Ovary (tissue), 3 donors: Measurements from ENCODE around the gene GALNT16.

Source experiments
- CTCF ChIP-seq, 3 donors: fragments of 450-650 bp in 2 of 3; fragments of 200-600 bp in 1 of 3; IDR thresholded peaks; one replicate each; pipeline versions ENCODE4 v1.5.1 to v1.8.0; 2016 to 2022; ENCODE audit warnings: antibody characterized with exemption in 3 of 3, mild to moderate bottlenecking in 1 of 3
- POLR2A ChIP-seq: fragments of 450-650 bp; IDR thresholded peaks from one replicate; pipeline ENCODE4 v1.6.1; 2017; ENCODE audit warnings: antibody characterized with exemption, mild to moderate bottlenecking, moderate library complexity
- donor health status: DM: no; HTN: no; CAD: no.

GRCh38 chr14:69332782-69333395 lies 72.9 kb downstream of the GALNT16 start:
- no peak for TF ChIP-seq CTCF (IDR thresholded peaks at IDR 0.05)
- TF ChIP-seq POLR2A = no peak
